Gastrocnemius medialis (tissue), 4 donors: ENCODE measurements around the gene IKZF3. TPM values are rescaled to one million over a fixed set of nuclear protein-coding genes. Genes with fewer than 3 reads are reported as not detected.

Experiments used
- ATAC-seq, 2 donors: fragments of 150-250 bp; one replicate each; pipeline ENCODE4 v1.9.1; 2016
- DNase-seq, 2 donors: peaks; one replicate each; pipeline ENCODE4 v3.0.0-alpha.2; 2019
- H3K27ac ChIP-seq, 4 donors: fragments of 200-600 bp; sonication (generic); 1 replicate in 1 of 4; 2 replicates in 3 of 4; pipeline ENCODE4 v1.5.1; 2016 to 2018; ENCODE audit warnings: mild to moderate bottlenecking in 2 of 4, moderate library complexity in 1 of 4
- H3K27me3 ChIP-seq, 3 donors: fragments of 200-600 bp; sonication (generic) in 2 of 3; 1 replicate in 1 of 3; 2 replicates in 2 of 3; pipeline versions ENCODE4 v1.5.1 to v1.6.0; 2016 to 2019; ENCODE audit warnings: mild to moderate bottlenecking in 1 of 3, moderate library complexity in 1 of 3
- H3K36me3 ChIP-seq, 2 donors: fragments of 200-600 bp; sonication (generic) in 1 of 2; one replicate each; pipeline ENCODE4 v1.5.1; 2017 to 2018
- H3K4me1 ChIP-seq, 2 donors: fragments of 200-600 bp; sonication (generic) in 1 of 2; one replicate each; pipeline ENCODE4 v1.5.1; 2016 to 2017; ENCODE audit warnings: mild to moderate bottlenecking in 2 of 2
- H3K4me3 ChIP-seq, 4 donors: fragments of 200-600 bp; sonication (generic) in 3 of 4; 1 replicate in 1 of 4; 2 replicates in 3 of 4; pipeline ENCODE4 v1.5.1; 2016 to 2019; ENCODE audit warnings: mild to moderate bottlenecking in 2 of 4
- H3K9me3 ChIP-seq, 3 donors: fragments of 200-600 bp; sonication (generic) in 2 of 3; 1 replicate in 1 of 3; 2 replicates in 2 of 3; pipeline ENCODE4 v1.5.1; 2016 to 2019
- CTCF ChIP-seq, 5 experiments: fragments of 450-650 bp in 3 of 5; fragments of 200-600 bp in 2 of 5; sonication (generic) in 2 of 5; IDR thresholded peaks in 4 of 5; conservative IDR thresholded peaks in 1 of 5; 1 replicate in 4 of 5; 2 replicates in 1 of 5; pipeline ENCODE4 v1.5.1; 2016 to 2019; ENCODE audit warnings: antibody characterized with exemption in 5 of 5, mild to moderate bottlenecking in 3 of 5, moderate library complexity in 3 of 5
- POLR2A ChIP-seq, 2 donors: fragments of 450-650 bp; IDR thresholded peaks; one replicate each; pipeline ENCODE4 v1.6.1; 2017; ENCODE audit warnings: antibody characterized with exemption in 2 of 2, mild to moderate bottlenecking in 2 of 2, moderate library complexity in 2 of 2
- in situ Hi-C, 4 donors: fragments of 200-750 bp; cut with MboI; loops; one replicate each; pipeline versions ENCODE4 v1.15.0 to v1.8.0; 2017; ENCODE audit warnings: low sequenced_read_pairs in 4 of 4
- intact Hi-C: fragments of 100-400 bp; cut with DNase I; formaldehyde crosslinking; loops from one replicate; pipeline ENCODE4 v1.15.1; 2023; ENCODE audit warnings: low total_unique reads
- total RNA-seq, 4 donors: library from RNA; depleted of rRNA; stranded (reverse); fragments of >200 nt; gene quantifications; one replicate each; pipeline versions ENCODE4 v1.1.0 to v1.2.3, GENCODE V29; 2016

The IKZF3 gene
- total RNA-seq, 4 donors from 2014 or later, result 0.07 to 0.88 (median 0.34) TPM

- DNase-seq (no peak), ATAC-seq (no peak)
- in situ Hi-C loops (no loop called here), intact Hi-C loops (no loop called here)
- TF ChIP-seq CTCF (IDR thresholded peaks at IDR 0.05 in 4 of 5, conservative IDR thresholded peaks at IDR 0.05 in 1 of 5) (no peak), POLR2A (IDR thresholded peaks at IDR 0.05) (no peak)
- Histone ChIP-seq H3K27me3 (peaks cover 8 to 21% (median 18%) of the 10 kb centered on the region in 3 donors), H3K27ac (no peak overlapping the region), H3K4me3 (no peak overlapping the region), H3K9me3 (no peaks in the 10 kb centered on the region), H3K36me3 (no peaks in the 10 kb centered on the region), H3K4me1 (no peaks in the 10 kb centered on the region)
Observed at GRCh38 chr17:39763051-39763820, 100.9 kb downstream of the IKZF3 start.

- peaks cover 8 to 21% (median 18%) of the 10 kb centered on the region in 3 donors for H3K27me3 ChIP-seq
- no peaks in the 10 kb centered on the region for H3K9me3 ChIP-seq
- no peaks in the 10 kb centered on the region for H3K36me3 ChIP-seq
- intact Hi-C loops (no loop called here), in situ Hi-C loops (no loop called here)
- H3K4me1 ChIP-seq, result no peaks in the 10 kb centered on the region
- H3K27ac ChIP-seq, result no peak overlapping the region
- no peak for TF ChIP-seq CTCF (IDR thresholded peaks at IDR 0.05 in 4 of 5, conservative IDR thresholded peaks at IDR 0.05 in 1 of 5)
- DNase-seq (no peak), ATAC-seq (no peak)
- H3K4me3 ChIP-seq, result no peak overlapping the region
Observed at GRCh38 chr17:39761861-39762496, 102.1 kb downstream of the IKZF3 start.

GRCh38 chr17:39759204-39759603, 104.9 kb downstream of the IKZF3 start:
- Histone ChIP-seq H3K27me3 (peaks cover 8 to 21% (median 12%) of the 10 kb centered on the region in 3 donors), H3K4me3 (no peak overlapping the region), H3K27ac (no peak overlapping the region), H3K36me3 (no peaks in the 10 kb centered on the region), H3K9me3 (no peaks in the 10 kb centered on the region), H3K4me1 (peaks cover 0 to 5% of the 10 kb centered on the region in 2 donors)
- TF ChIP-seq POLR2A (IDR thresholded peaks at IDR 0.05) (no peak), CTCF (IDR thresholded peaks at IDR 0.05 in 4 of 5, conservative IDR thresholded peaks at IDR 0.05 in 1 of 5) (no peak)
- ATAC-seq (no peak), DNase-seq (no peak)
- in situ Hi-C loops (loop anchor here in 3 of 4 donors (10.0 kb wide), 2 partner anchors 134 to 204 kb away; partner anchors contain the start of gene PPP1R1B (in 2 of the 3)), intact Hi-C loops (loop anchor here (10.0 kb wide), 1 partner anchor 214 kb away; no protein-coding TSS in a partner anchor)

GRCh38 chr17:39757931-39758873, 105.9 kb downstream of the IKZF3 start:
- TF ChIP-seq POLR2A (IDR thresholded peaks at IDR 0.05) (no peak), CTCF (IDR thresholded peaks at IDR 0.05 in 4 of 5, conservative IDR thresholded peaks at IDR 0.05 in 1 of 5) (no peak)
- H3K4me3 ChIP-seq, result no peak overlapping the region
- peaks cover 0 to 5% of the 10 kb centered on the region in 2 donors for H3K4me1 ChIP-seq
- no peak for ATAC-seq
- in situ Hi-C loops (loop anchor here in 3 of 4 donors (10.0 kb wide), 2 partner anchors 133 to 203 kb away; partner anchors contain the start of gene PPP1R1B (in 2 of the 3)), intact Hi-C loops (loop anchor here (10.0 kb wide), 1 partner anchor 213 kb away; no protein-coding TSS in a partner anchor)
- peaks cover 5 to 16% (median 8%) of the 10 kb centered on the region in 3 donors for H3K27me3 ChIP-seq
- H3K27ac ChIP-seq, result no peak overlapping the region
- H3K9me3 ChIP-seq, result no peaks in the 10 kb centered on the region
- no peak for DNase-seq
- no peaks in the 10 kb centered on the region for H3K36me3 ChIP-seq
